ENCODE results near the gene APOBEC2. TPM values are rescaled to one million over a fixed set of nuclear protein-coding genes. Genes with fewer than 3 reads are reported as not detected.
"Not testable (repeated sequence)": the region's sequence is repeated elsewhere in the genome, so short reads cannot be mapped to it uniquely, and the experiment has no call there.

APOBEC2 gene
- total RNA-seq, 1 experiment from 2014 or later: 4.8 TPM

DNA sequence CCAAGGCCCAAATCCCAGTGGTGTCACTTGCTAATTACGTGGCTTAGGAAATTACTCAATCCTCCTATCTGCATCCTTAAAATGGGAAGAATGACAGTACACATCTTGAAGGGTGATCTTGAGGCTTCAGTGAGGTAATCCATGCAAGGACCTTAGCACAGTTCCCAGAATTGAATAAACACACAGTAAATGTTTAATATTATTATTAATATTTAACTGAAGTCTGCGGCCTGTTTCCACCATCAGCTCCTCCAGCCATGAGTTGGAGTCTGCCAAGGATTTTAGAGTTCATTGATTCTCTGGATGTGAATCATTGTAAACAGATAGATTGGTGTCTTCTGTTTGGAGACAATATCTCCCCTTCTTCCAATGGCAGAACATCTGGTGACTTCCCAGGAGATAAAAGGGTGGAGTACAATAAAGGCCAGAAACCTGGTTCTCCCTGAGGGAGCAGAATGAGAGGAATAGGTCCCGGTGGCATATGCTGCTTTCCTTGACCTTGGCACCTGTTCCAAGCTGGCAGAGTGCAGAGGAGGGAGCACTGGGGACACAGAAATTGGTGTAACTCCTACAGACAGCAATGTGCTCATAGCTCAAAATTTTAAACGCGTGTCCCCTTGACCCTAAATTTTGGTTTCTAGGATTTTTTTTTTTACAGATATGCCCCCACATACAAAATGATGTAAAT, 39.4 kb upstream of the APOBEC2 start:
- H3K36me3 ChIP-seq (ENCODE audit: control insufficient read depth, insufficient read depth, low read length): no peaks in the 10 kb centered on the region
- no TSS peak for BruUV-seq (replicated peaks)
- Mint-ChIP-seq H3K4me1 (ENCODE audit: low read depth, unreplicated experiment) (no peaks in the 10 kb centered on the region), H3K9me3 (ENCODE audit: unreplicated experiment) (no peaks in the 10 kb centered on the region), H3K27me3 (ENCODE audit: insufficient read depth, unreplicated experiment) (no peaks in the 10 kb centered on the region), H3K27ac (ENCODE audit: unreplicated experiment) (no peak overlapping the region), H3K4me3 (ENCODE audit: unreplicated experiment) (no peak overlapping the region), H3K36me3 (ENCODE audit: insufficient read depth, unreplicated experiment) (no peaks in the 10 kb centered on the region)
- TF ChIP-seq, protein P1, sequence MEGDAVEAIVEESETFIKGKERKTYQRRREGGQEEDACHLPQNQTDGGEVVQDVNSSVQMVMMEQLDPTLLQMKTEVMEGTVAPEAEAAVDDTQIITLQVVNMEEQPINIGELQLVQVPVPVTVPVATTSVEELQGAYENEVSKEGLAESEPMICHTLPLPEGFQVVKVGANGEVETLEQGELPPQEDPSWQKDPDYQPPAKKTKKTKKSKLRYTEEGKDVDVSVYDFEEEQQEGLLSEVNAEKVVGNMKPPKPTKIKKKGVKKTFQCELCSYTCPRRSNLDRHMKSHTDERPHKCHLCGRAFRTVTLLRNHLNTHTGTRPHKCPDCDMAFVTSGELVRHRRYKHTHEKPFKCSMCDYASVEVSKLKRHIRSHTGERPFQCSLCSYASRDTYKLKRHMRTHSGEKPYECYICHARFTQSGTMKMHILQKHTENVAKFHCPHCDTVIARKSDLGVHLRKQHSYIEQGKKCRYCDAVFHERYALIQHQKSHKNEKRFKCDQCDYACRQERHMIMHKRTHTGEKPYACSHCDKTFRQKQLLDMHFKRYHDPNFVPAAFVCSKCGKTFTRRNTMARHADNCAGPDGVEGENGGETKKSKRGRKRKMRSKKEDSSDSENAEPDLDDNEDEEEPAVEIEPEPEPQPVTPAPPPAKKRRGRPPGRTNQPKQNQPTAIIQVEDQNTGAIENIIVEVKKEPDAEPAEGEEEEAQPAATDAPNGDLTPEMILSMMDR (IDR thresholded peaks at IDR 0.05; ENCODE audit: insufficient read depth in 1 of 2, low read depth in 1 of 2, low read length in 1 of 2, severe bottlenecking in 1 of 2, unreplicated experiment in 1 of 2): no peak
- DNase-seq: no peak
- H3K4me1 ChIP-seq: peaks cover 3% of the 10 kb centered on the region
- no peak overlapping the region for H3K4me3 ChIP-seq (ENCODE audit: low read depth, low read length)
- no peaks in the 10 kb centered on the region for H3K9me3 ChIP-seq
- H3K27me3 ChIP-seq (replicated peaks; ENCODE audit: control insufficient read depth, insufficient read depth, low read length): no peaks in the 10 kb centered on the region
- intact Hi-C loops (cut with micrococcal nuclease; ENCODE audit: unreplicated experiment): no loop called here
- POLR2A ChIA-PET: no interaction called here
- CTCF ChIA-PET: no interaction called here

DNA sequence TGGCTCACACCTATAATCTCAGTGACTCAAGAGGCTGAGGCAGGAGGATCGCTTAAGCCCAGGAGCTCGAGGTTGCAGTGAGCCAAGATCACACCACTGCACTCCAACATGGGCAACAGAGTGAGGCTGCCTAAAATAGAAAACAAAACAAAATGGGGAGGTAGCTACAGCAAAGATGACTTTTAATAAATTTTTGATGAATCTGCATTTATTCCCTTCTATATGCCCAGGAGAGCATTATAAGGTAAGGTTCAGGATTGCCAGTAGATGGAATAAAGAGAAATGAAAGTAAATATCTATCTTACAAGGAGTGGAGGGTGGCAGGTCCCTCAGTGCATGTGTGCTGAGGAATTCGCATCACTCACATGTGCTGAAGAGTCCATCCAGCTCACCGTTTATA, 38.2 kb upstream of the APOBEC2 start:
- Histone ChIP-seq H3K27me3 (replicated peaks; ENCODE audit: control insufficient read depth, insufficient read depth, low read length) (no peaks in the 10 kb centered on the region), H3K9me3 (no peaks in the 10 kb centered on the region), H3K36me3 (ENCODE audit: control insufficient read depth, insufficient read depth, low read length) (no peaks in the 10 kb centered on the region), H3K4me3 (ENCODE audit: low read depth, low read length) (no peak overlapping the region), H3K4me1 (peaks cover 5% of the 10 kb centered on the region; the same call in 1 of the 2 replicates)
- H3K4me1 Mint-ChIP-seq (ENCODE audit: low read depth, unreplicated experiment): peaks cover 7% of the 10 kb centered on the region
- intact Hi-C loops (cut with micrococcal nuclease; ENCODE audit: unreplicated experiment): no loop called here
- TF ChIP-seq, protein P1 (IDR thresholded peaks at IDR 0.05; ENCODE audit: insufficient read depth in 1 of 2, low read depth in 1 of 2, low read length in 1 of 2, severe bottlenecking in 1 of 2, unreplicated experiment in 1 of 2): no peak
- no peaks in the 10 kb centered on the region for H3K9me3 Mint-ChIP-seq (ENCODE audit: unreplicated experiment)
- no peaks in the 10 kb centered on the region for H3K27me3 Mint-ChIP-seq (ENCODE audit: insufficient read depth, unreplicated experiment)
- no TSS peak for BruUV-seq (replicated peaks)
- H3K4me3 Mint-ChIP-seq (ENCODE audit: unreplicated experiment): no peak overlapping the region
- POLR2A ChIA-PET: no interaction called here
- H3K36me3 Mint-ChIP-seq (ENCODE audit: insufficient read depth, unreplicated experiment): no peaks in the 10 kb centered on the region
- DNase-seq: no peak
- no peak overlapping the region for H3K27ac Mint-ChIP-seq (ENCODE audit: unreplicated experiment)
- CTCF ChIA-PET: no interaction called here

DNA sequence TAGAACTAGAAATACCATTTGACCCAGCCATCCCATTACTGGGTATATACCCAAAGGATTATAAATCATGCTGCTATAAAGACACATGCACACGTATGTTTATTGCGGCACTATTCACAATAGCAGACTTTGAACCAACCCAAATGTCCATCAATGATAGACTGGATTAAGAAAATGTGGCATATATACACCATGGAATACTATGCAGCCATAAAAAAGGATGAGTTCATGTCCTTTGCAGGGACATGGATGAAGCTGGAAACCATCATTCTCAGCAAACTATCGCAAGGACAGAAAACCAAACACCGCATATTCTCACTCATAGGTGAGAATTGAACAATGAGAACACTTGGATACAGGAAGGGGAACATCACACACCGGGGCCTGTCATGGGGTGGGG, 37.1 kb upstream of the APOBEC2 start:
- H3K4me1 ChIP-seq; H3K27me3 ChIP-seq (replicated peaks; ENCODE audit: control insufficient read depth, insufficient read depth, low read length); H3K27me3 Mint-ChIP-seq (ENCODE audit: insufficient read depth, unreplicated experiment); H3K4me3 ChIP-seq (ENCODE audit: low read depth, low read length); H3K4me1 Mint-ChIP-seq (ENCODE audit: low read depth, unreplicated experiment); H3K36me3 Mint-ChIP-seq (ENCODE audit: insufficient read depth, unreplicated experiment); DNase-seq; H3K9me3 Mint-ChIP-seq (ENCODE audit: unreplicated experiment); H3K9me3 ChIP-seq; H3K4me3 Mint-ChIP-seq (ENCODE audit: unreplicated experiment); H3K36me3 ChIP-seq (ENCODE audit: control insufficient read depth, insufficient read depth, low read length); CTCF ChIA-PET; intact Hi-C loops (cut with micrococcal nuclease; ENCODE audit: unreplicated experiment); H3K27ac Mint-ChIP-seq (ENCODE audit: unreplicated experiment); BruUV-seq (replicated peaks); POLR2A ChIA-PET: not testable (repeated sequence)

DNA sequence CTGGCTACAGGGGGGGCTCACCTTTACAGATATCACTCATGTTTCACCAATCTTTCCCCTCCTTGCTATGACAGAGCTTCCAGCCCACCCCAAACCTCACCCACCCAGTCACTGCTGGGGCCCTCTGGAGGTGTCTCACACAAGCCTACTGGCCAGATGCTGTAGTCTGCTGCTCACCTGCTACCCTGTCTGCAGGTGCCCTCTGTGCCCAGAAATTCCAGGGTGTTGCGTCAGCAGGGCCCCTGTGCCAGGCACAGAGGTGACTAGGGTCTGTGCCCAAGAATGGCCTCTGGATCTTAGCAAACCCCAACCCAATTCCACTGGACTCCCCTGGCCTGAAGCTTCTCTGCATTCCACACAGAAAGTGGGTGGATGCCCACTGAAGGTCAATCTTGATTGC, 35.3 kb upstream of the APOBEC2 start:
- H3K4me1 ChIP-seq: peaks cover 15% of the 10 kb centered on the region
- peaks cover 7% of the 10 kb centered on the region for H3K4me1 Mint-ChIP-seq (ENCODE audit: low read depth, unreplicated experiment)
- CTCF ChIA-PET: no interaction called here
- H3K36me3 Mint-ChIP-seq (ENCODE audit: insufficient read depth, unreplicated experiment): no peaks in the 10 kb centered on the region
- no peaks in the 10 kb centered on the region for H3K27me3 ChIP-seq (replicated peaks; ENCODE audit: control insufficient read depth, insufficient read depth, low read length)
- TF ChIP-seq, protein P1 (IDR thresholded peaks at IDR 0.05; ENCODE audit: insufficient read depth in 1 of 2, low read depth in 1 of 2, low read length in 1 of 2, severe bottlenecking in 1 of 2, unreplicated experiment in 1 of 2): no peak
- POLR2A ChIA-PET: no interaction called here
- no peaks in the 10 kb centered on the region for H3K9me3 ChIP-seq
- no peaks in the 10 kb centered on the region for H3K9me3 Mint-ChIP-seq (ENCODE audit: unreplicated experiment)
- no peak overlapping the region for H3K27ac Mint-ChIP-seq (ENCODE audit: unreplicated experiment)
- intact Hi-C loops (cut with micrococcal nuclease; ENCODE audit: unreplicated experiment): no loop called here
- no TSS peak for BruUV-seq (replicated peaks)
- H3K27me3 Mint-ChIP-seq (ENCODE audit: insufficient read depth, unreplicated experiment): no peaks in the 10 kb centered on the region
- H3K36me3 ChIP-seq (ENCODE audit: control insufficient read depth, insufficient read depth, low read length): no peaks in the 10 kb centered on the region
- no peak for DNase-seq
- no peak overlapping the region for H3K4me3 Mint-ChIP-seq (ENCODE audit: unreplicated experiment)
- no peak overlapping the region for H3K4me3 ChIP-seq (ENCODE audit: low read depth, low read length)

Data from Caco-2 (cell line).